H9 (cell line): ENCODE measurements around the gene TRAPPC2. TPM values are rescaled to one million over a fixed set of nuclear protein-coding genes. Genes with fewer than 3 reads are reported as not detected.

Experiments
- DNase-seq: peaks from one replicate; pipeline ENCODE4 v3.0.0-alpha.2; 2017
- H2AFZ ChIP-seq: one replicate; pipeline ENCODE4 v1.6.1; 2013; ENCODE audit warnings: mild to moderate bottlenecking, low read length, control low read depth, moderate library complexity
- H2AK5ac ChIP-seq: 2 replicates; pipeline ENCODE4 v1.6.1; 2013; ENCODE audit warnings: low read length, control low read depth, mixed read lengths; ENCODE audit not compliant: insufficient read length
- H2BK120ac ChIP-seq: one replicate; pipeline ENCODE4 v1.6.1; 2013; ENCODE audit warnings: low read depth, mild to moderate bottlenecking, low read length, control low read depth, inconsistent platforms; ENCODE audit not compliant: poor library complexity, severe bottlenecking
- H2BK12ac ChIP-seq: 2 replicates; pipeline ENCODE4 v1.6.1; 2013; ENCODE audit warnings: low read length, control low read depth, mixed read lengths, low read depth; ENCODE audit not compliant: insufficient read length
- H2BK15ac ChIP-seq: 2 replicates; pipeline ENCODE4 v1.6.1; 2013; ENCODE audit warnings: low read depth, low read length, control low read depth
- H2BK20ac ChIP-seq: one replicate; pipeline ENCODE4 v1.6.1; 2013; ENCODE audit warnings: low read depth, mild to moderate bottlenecking, low read length, control low read depth, inconsistent platforms; ENCODE audit not compliant: poor library complexity, severe bottlenecking
- H2BK5ac ChIP-seq: 2 replicates; pipeline ENCODE4 v1.6.1; 2013; ENCODE audit warnings: low read length, control low read depth, mixed read lengths; ENCODE audit not compliant: insufficient read length
- H3K14ac ChIP-seq: 2 replicates; pipeline ENCODE4 v1.6.1; 2013; ENCODE audit warnings: low read length, control low read depth; ENCODE audit not compliant: insufficient read depth
- H3K18ac ChIP-seq: 2 replicates; pipeline ENCODE4 v1.6.1; 2013; ENCODE audit warnings: low read depth, mild to moderate bottlenecking, mixed read lengths, low read length, control low read depth; ENCODE audit not compliant: insufficient read length
- H3K23ac ChIP-seq: 2 replicates; pipeline ENCODE4 v1.6.1; 2013; ENCODE audit warnings: low read length, control low read depth, mixed read lengths, low read depth; ENCODE audit not compliant: insufficient read length
- H3K23me2 ChIP-seq: 2 replicates; pipeline ENCODE4 v1.6.1; 2013; ENCODE audit warnings: low read depth, mild to moderate bottlenecking, mixed read lengths, low read length, control low read depth; ENCODE audit not compliant: insufficient read length, poor library complexity, severe bottlenecking
- H3K27ac ChIP-seq: 2 replicates; pipeline ENCODE4 v1.5.1; 2013; ENCODE audit warnings: low read length, control low read depth, mixed read lengths, low read depth; ENCODE audit not compliant: insufficient read length
- H3K27me3 ChIP-seq: 2 replicates; pipeline ENCODE4 v1.6.1; 2013; ENCODE audit warnings: low read length, control low read depth, inconsistent platforms; ENCODE audit not compliant: insufficient read depth
- H3K4ac ChIP-seq: 2 replicates; pipeline ENCODE4 v1.6.1; 2013; ENCODE audit warnings: low read depth, mild to moderate bottlenecking, control low read depth, inconsistent platforms, low read length, moderate library complexity
- H3K4me1 ChIP-seq: 2 replicates; pipeline ENCODE4 v1.6.1; 2013; ENCODE audit warnings: low read length, control low read depth, inconsistent platforms; ENCODE audit not compliant: insufficient read depth
- H3K4me2 ChIP-seq: 2 replicates; pipeline ENCODE4 v1.6.1; 2013; ENCODE audit warnings: low read length, control low read depth, mixed read lengths; ENCODE audit not compliant: insufficient read length, insufficient read depth
- H3K56ac ChIP-seq: 2 replicates; pipeline ENCODE4 v1.6.1; 2013; ENCODE audit warnings: low read depth, mild to moderate bottlenecking, mixed read lengths, low read length, control low read depth; ENCODE audit not compliant: insufficient read length
- H3K79me1 ChIP-seq: 2 replicates; pipeline ENCODE4 v1.6.1; 2013; ENCODE audit warnings: low read depth, mild to moderate bottlenecking, moderate library complexity, low read length, control low read depth, inconsistent platforms; ENCODE audit not compliant: insufficient read depth, poor library complexity, severe bottlenecking
- H3K79me2 ChIP-seq: 2 replicates; pipeline ENCODE4 v1.6.1; 2013; ENCODE audit warnings: low read length, control low read depth, inconsistent platforms; ENCODE audit not compliant: insufficient read depth
- H3K9ac ChIP-seq: 2 replicates; pipeline ENCODE4 v1.6.1; 2013; ENCODE audit warnings: low read length, control low read depth, mixed read lengths; ENCODE audit not compliant: insufficient read length; ENCODE audit errors: extremely low read depth
- H3K9me3 ChIP-seq: one replicate; pipeline ENCODE4 v1.6.1; 2013; ENCODE audit warnings: low read depth, low read length, inconsistent platforms; ENCODE audit not compliant: control insufficient read depth
- H3T11ph ChIP-seq: one replicate; pipeline ENCODE4 v1.6.1; 2013; ENCODE audit warnings: mild to moderate bottlenecking, low read length, control low read depth, inconsistent platforms
- H4K20me1 ChIP-seq: one replicate; pipeline ENCODE4 v1.6.1; 2013; ENCODE audit not compliant: control insufficient read depth, insufficient read length, insufficient read depth
- H4K5ac ChIP-seq: 2 replicates; pipeline ENCODE4 v1.6.1; 2013; ENCODE audit warnings: low read depth, mild to moderate bottlenecking, mixed read lengths, low read length, control low read depth; ENCODE audit not compliant: insufficient read length
- H4K8ac ChIP-seq: replicated peaks from 2 replicates; pipeline ENCODE4 v1.6.1; 2013; ENCODE audit warnings: low read length, control low read depth, mixed read lengths, low read depth; ENCODE audit not compliant: insufficient read length
- H4K91ac ChIP-seq: 2 replicates; pipeline ENCODE4 v1.6.1; 2013; ENCODE audit warnings: low read depth, mild to moderate bottlenecking, moderate library complexity, mixed read lengths, low read length, control low read depth; ENCODE audit not compliant: insufficient read length
- H3K27ac Mint-ChIP-seq, 3 experiments: 2 replicates in 2 of 3; 3 replicates in 1 of 3; pipeline ENCODE4 v1.8.0; 2020 to 2021; ENCODE audit warnings: mixed read lengths in 3 of 3, mild to moderate bottlenecking in 1 of 3, moderate library complexity in 1 of 3
- H3K27me3 Mint-ChIP-seq: 2 replicates; pipeline ENCODE4 v1.8.0; 2021; ENCODE audit warnings: low read depth, mild to moderate bottlenecking, moderate library complexity, mixed read lengths
- H3K36me3 Mint-ChIP-seq, 3 experiments: 2 replicates in 2 of 3; 3 replicates in 1 of 3; pipeline ENCODE4 v1.8.0; 2020 to 2021; ENCODE audit warnings: low read depth in 3 of 3, mixed read lengths in 3 of 3; ENCODE audit not compliant: insufficient read depth in 1 of 3
- H3K4me1 Mint-ChIP-seq, 2 experiments: 2 replicates each; pipeline ENCODE4 v1.8.0; 2020; ENCODE audit warnings: mixed read lengths in 2 of 2
- H3K4me3 Mint-ChIP-seq, 2 experiments: 2 replicates in 1 of 2; 3 replicates in 1 of 2; pipeline ENCODE4 v1.8.0; 2020 to 2021; ENCODE audit warnings: mild to moderate bottlenecking in 2 of 2, mixed read lengths in 2 of 2, moderate library complexity in 1 of 2
- H3K9me3 Mint-ChIP-seq, 2 experiments: 2 replicates in 1 of 2; 3 replicates in 1 of 2; pipeline ENCODE4 v1.8.0; 2020; ENCODE audit warnings: mild to moderate bottlenecking in 2 of 2, mixed read lengths in 2 of 2, moderate library complexity in 1 of 2
- WGBS: extraction: QIAGEN DNeasy Blood & Tissue Kit; methylation state at CpG from one replicate; pipeline ENCODE4 v1.1.7; 2013; ENCODE audit warnings: missing lambda C conversion rate, low lambda C conversion rate, mixed read lengths; ENCODE audit not compliant: insufficient read length; ENCODE audit errors: extremely low coverage; 5-methylcytosine and 5-hydroxymethylcytosine counted together
- total RNA-seq: library from RNA; stranded (reverse); gene quantifications from 2 replicates; pipeline ENCODE4 v1.2.1, GENCODE V29; 2021
- TF ChIP-seq, protein P1 (sequence below): fragments of 200-600 bp; sonication (generic); conservative IDR thresholded peaks from 3 replicates; pipeline ENCODE4 v1.8.0; 2021; ENCODE audit warnings: antibody characterized with exemption, mild to moderate bottlenecking

Gene TRAPPC2
- total RNA-seq, 1 experiment from 2014 or later = 13.3 TPM

DNA sequence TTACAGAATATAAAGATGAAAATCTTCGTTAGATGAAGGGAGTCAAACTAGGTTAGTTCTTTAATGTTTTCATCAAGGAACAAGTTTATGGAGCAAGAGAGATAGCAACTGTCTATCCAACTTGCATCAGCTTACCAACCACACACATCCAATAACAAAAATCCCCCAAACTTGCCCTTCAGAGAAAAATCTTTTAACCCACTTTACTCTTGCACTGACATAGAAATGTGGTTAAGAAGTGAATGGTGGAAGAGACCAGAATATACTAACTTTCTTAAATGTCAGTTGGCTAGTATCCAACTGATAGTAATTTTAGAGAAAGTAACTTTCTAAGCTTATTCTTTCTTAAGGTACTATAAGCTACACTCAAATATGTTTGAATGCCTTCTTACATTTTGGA lies 47.2 kb downstream of the TRAPPC2 start:
- H3K9ac ChIP-seq = no peak overlapping the region
- no peak overlapping the region for H3K27ac ChIP-seq
- no peak overlapping the region for H4K5ac ChIP-seq
- Mint-ChIP-seq H3K27me3 (peaks cover 11% of the 10 kb centered on the region), H3K9me3 (peaks cover 26 to 45% of the 10 kb centered on the region in 2 experiments), H3K36me3 (peaks cover 0 to 4% (median 0%) of the 10 kb centered on the region in 3 experiments; a peak in 2 of 7 replicates), H3K27ac (no peak overlapping the region), H3K4me1 (peaks cover 9 to 11% of the 10 kb centered on the region in 2 experiments), H3K4me3 (no peak overlapping the region)
- no peaks in the 10 kb centered on the region; the same call in 1 of the 2 replicates for H3K27me3 ChIP-seq
- no peak overlapping the region for H3K18ac ChIP-seq
- no peaks in the 10 kb centered on the region for H3K79me1 ChIP-seq
- H3T11ph ChIP-seq = no peak overlapping the region
- no peak overlapping the region for H4K8ac ChIP-seq
- H3K23ac ChIP-seq = no peak overlapping the region
- no peaks in the 10 kb centered on the region for H3K4me1 ChIP-seq
- H3K4ac ChIP-seq = no peak overlapping the region
- no peak overlapping the region for H4K91ac ChIP-seq
- H3K56ac ChIP-seq = no peak overlapping the region
- no peak overlapping the region for H3K4me2 ChIP-seq
- peaks cover 14% of the 10 kb centered on the region; the same call in 1 of the 2 replicates for H3K79me2 ChIP-seq
- H2AFZ ChIP-seq = no peak overlapping the region
- peaks cover 6% of the 10 kb centered on the region for H3K23me2 ChIP-seq
- no peaks in the 10 kb centered on the region for H4K20me1 ChIP-seq
- no peak overlapping the region for H2BK15ac ChIP-seq
- H2BK20ac ChIP-seq = no peak overlapping the region
- TF ChIP-seq, protein P1, sequence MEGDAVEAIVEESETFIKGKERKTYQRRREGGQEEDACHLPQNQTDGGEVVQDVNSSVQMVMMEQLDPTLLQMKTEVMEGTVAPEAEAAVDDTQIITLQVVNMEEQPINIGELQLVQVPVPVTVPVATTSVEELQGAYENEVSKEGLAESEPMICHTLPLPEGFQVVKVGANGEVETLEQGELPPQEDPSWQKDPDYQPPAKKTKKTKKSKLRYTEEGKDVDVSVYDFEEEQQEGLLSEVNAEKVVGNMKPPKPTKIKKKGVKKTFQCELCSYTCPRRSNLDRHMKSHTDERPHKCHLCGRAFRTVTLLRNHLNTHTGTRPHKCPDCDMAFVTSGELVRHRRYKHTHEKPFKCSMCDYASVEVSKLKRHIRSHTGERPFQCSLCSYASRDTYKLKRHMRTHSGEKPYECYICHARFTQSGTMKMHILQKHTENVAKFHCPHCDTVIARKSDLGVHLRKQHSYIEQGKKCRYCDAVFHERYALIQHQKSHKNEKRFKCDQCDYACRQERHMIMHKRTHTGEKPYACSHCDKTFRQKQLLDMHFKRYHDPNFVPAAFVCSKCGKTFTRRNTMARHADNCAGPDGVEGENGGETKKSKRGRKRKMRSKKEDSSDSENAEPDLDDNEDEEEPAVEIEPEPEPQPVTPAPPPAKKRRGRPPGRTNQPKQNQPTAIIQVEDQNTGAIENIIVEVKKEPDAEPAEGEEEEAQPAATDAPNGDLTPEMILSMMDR = no peak
- DNase-seq = no peak
- WGBS = no CpG with 5 or more reads among the region's 1 CpG
- no peak overlapping the region for H2BK120ac ChIP-seq
- H2BK12ac ChIP-seq = no peak overlapping the region
- no peak overlapping the region for H3K14ac ChIP-seq
- H2BK5ac ChIP-seq = no peak overlapping the region
- H3K9me3 ChIP-seq = no peaks in the 10 kb centered on the region
- no peak overlapping the region for H2AK5ac ChIP-seq
